B cell (primary cell): ENCODE measurements around the gene RNF148. TPM values are rescaled to one million over a fixed set of nuclear protein-coding genes. Genes with fewer than 3 reads are reported as not detected.

Source experiments
- ATAC-seq: fragments of 200-7000 bp; cut with Tn5 transposase; one replicate; pipeline ENCODE4 v1.10.0; 2021; ENCODE audit warnings: low read depth, mild to moderate bottlenecking, moderate number of reproducible peaks, moderate library complexity
- CTCF ChIA-PET: fragments of 350-600 bp; sonication (Branson Sonifier 250); formaldehyde crosslinking; loops from one replicate; lab custom pipeline; 2021; ENCODE audit warnings: antibody characterized with exemption, inconsistent platforms; lab: Charles Lee
- POLR2A ChIA-PET: fragments of 350-600 bp; sonication (Branson Sonifier 250); formaldehyde crosslinking; loops from one replicate; lab custom pipeline; 2021; ENCODE audit warnings: antibody characterized with exemption; lab: Charles Lee
- DNase-seq: peaks from one replicate; pipeline ENCODE4 v3.0.0; 2013
- H2AFZ ChIP-seq: 2 replicates; pipeline ENCODE4 v1.6.1; 2012; ENCODE audit warnings: mild to moderate bottlenecking, low read depth, low read length; ENCODE audit not compliant: insufficient read depth, poor library complexity, severe bottlenecking
- H3K27ac ChIP-seq, 2 donors: 1 replicate in 1 of 2; 2 replicates in 1 of 2; pipeline ENCODE4 v1.5.1; 2012 to 2013; ENCODE audit warnings: low read length in 2 of 2, mild to moderate bottlenecking in 2 of 2, moderate library complexity in 1 of 2
- H3K27me3 ChIP-seq, 4 experiments: fragments of 200-600 bp in 1 of 4; sonication (generic) in 1 of 4; replicated peaks in 1 of 4; 1 replicate in 2 of 4; 2 replicates in 2 of 4; pipeline versions ENCODE4 v1.6.1 to v1.7.0; 2013 to 2016; ENCODE audit warnings: low read length in 3 of 4, mild to moderate bottlenecking in 2 of 4, mixed read lengths in 1 of 4, moderate library complexity in 1 of 4; ENCODE audit not compliant: insufficient read depth in 4 of 4, control insufficient read depth in 3 of 4; ENCODE audit errors: control extremely low read depth in 1 of 4
- H3K36me3 ChIP-seq, 2 experiments: replicated peaks in 1 of 2; 1 replicate in 1 of 2; 2 replicates in 1 of 2; pipeline versions ENCODE4 v1.6.1 to v1.7.1; 2013; ENCODE audit warnings: low read length in 1 of 2; ENCODE audit not compliant: insufficient read depth in 2 of 2, control insufficient read depth in 1 of 2; ENCODE audit errors: control extremely low read depth in 1 of 2, extremely low read depth in 1 of 2
- H3K4me1 ChIP-seq, 2 donors: fragments of 200-600 bp in 1 of 2; sonication (generic) in 1 of 2; 1 replicate in 1 of 2; 2 replicates in 1 of 2; pipeline versions ENCODE4 v1.5.1 to v1.6.1; 2013 to 2017; ENCODE audit warnings: low read length in 2 of 2; ENCODE audit not compliant: control insufficient read depth in 2 of 2, insufficient read depth in 2 of 2
- H3K4me2 ChIP-seq: replicated peaks from 2 replicates; pipeline ENCODE3; 2012; ENCODE audit warnings: mild to moderate bottlenecking, low read depth, low read length; ENCODE audit not compliant: poor library complexity, severe bottlenecking
- H3K4me3 ChIP-seq, 5 experiments: fragments of 200-600 bp in 1 of 5; sonication (generic) in 1 of 5; 1 replicate in 3 of 5; 2 replicates in 2 of 5; pipeline versions ENCODE4 v1.5.1 to v1.7.0; 2011 to 2016; ENCODE audit warnings: low read length in 4 of 5, mild to moderate bottlenecking in 4 of 5, low read depth in 2 of 5, control low read depth in 1 of 5, moderate library complexity in 1 of 5; ENCODE audit not compliant: insufficient read depth in 1 of 5; ENCODE audit errors: control extremely low read depth in 1 of 5, extremely low read depth in 1 of 5
- H3K79me2 ChIP-seq: fragments of 200-600 bp; sonication (generic); one replicate; pipeline ENCODE4 v1.6.0; 2016; ENCODE audit warnings: low read length; ENCODE audit not compliant: control insufficient read depth, insufficient read depth
- H3K9ac ChIP-seq: fragments of 200-600 bp; sonication (generic); 2 replicates; pipeline ENCODE4 v1.6.1; 2017; ENCODE audit warnings: mild to moderate bottlenecking, low read length, moderate library complexity
- H3K9me3 ChIP-seq, 3 donors: one replicate each; pipeline versions ENCODE4 v1.6.1 to v1.7.1; 2013; ENCODE audit warnings: low read length in 2 of 3; ENCODE audit not compliant: control insufficient read depth in 2 of 3, insufficient read depth in 1 of 3; ENCODE audit errors: control extremely low read depth in 1 of 3
- H4K20me1 ChIP-seq: 2 replicates; pipeline ENCODE4 v1.6.0; 2012; ENCODE audit warnings: mild to moderate bottlenecking, low read length; ENCODE audit not compliant: insufficient read depth, control insufficient read depth, poor library complexity, severe bottlenecking
- H3K27ac Mint-ChIP-seq: one replicate; pipeline ENCODE4 v1.8.0; 2021; ENCODE audit warnings: mixed read lengths
- H3K27me3 Mint-ChIP-seq: one replicate; pipeline ENCODE4 v1.8.0; 2021; ENCODE audit warnings: mixed read lengths
- H3K4me1 Mint-ChIP-seq: one replicate; pipeline ENCODE4 v1.8.0; 2021; ENCODE audit warnings: mixed read lengths
- H3K4me3 Mint-ChIP-seq: one replicate; pipeline ENCODE4 v1.8.0; 2021; ENCODE audit warnings: mixed read lengths
- H3K9me3 Mint-ChIP-seq: one replicate; pipeline ENCODE4 v1.8.0; 2022; ENCODE audit warnings: mixed read lengths; ENCODE audit not compliant: insufficient read depth
- CTCF ChIP-seq: fragments of 200-600 bp; IDR thresholded peaks from one replicate; pipeline ENCODE4 v1.8.0; 2022; ENCODE audit warnings: antibody characterized with exemption, mild to moderate bottlenecking
- EZH2 ChIP-seq: IDR thresholded peaks from 2 replicates; pipeline ENCODE4 v1.6.1; 2012; ENCODE audit warnings: borderline replicate concordance, low read depth, mild to moderate bottlenecking, moderate library complexity, low read length; ENCODE audit not compliant: insufficient read depth, poor library complexity, severe bottlenecking
- WGBS: methylation state at CpG from one replicate; pipeline ENCODE4 v1.1.5; 2013; ENCODE audit warnings: missing lambda C conversion rate; ENCODE audit not compliant: insufficient coverage; 5-methylcytosine and 5-hydroxymethylcytosine counted together
- intact Hi-C: fragments of 100-400 bp; cut with micrococcal nuclease; formaldehyde crosslinking; loops from one replicate; pipeline ENCODE4 v1.10.0; 2022
- polyA plus RNA-seq: library from polyadenylated mRNA; depleted of rRNA; stranded (reverse); fragments of >200 nt; gene quantifications from 2 replicates; pipeline ENCODE4 v1.2.3, GENCODE V29; 2012
- total RNA-seq, 2 donors: library from RNA; stranded (reverse); fragments of 120-200 nt in 1 of 2; gene quantifications; 1 replicate in 1 of 2; 2 replicates in 1 of 2; pipeline versions ENCODE4 v1.2.3 to v1.2.4, GENCODE V29; 2013 to 2022

Gene RNF148
- total and polyA plus RNA-seq, 2 donors (not counting 1 experiment from before 2014, with no cell fraction given): not detected

- Histone ChIP-seq H2AFZ (no peak overlapping the region), H3K27me3 (no peaks in the 10 kb centered on the region), H3K36me3 (no peaks in the 10 kb centered on the region), H3K4me3 (no peak overlapping the region), H4K20me1 (no peaks in the 10 kb centered on the region), H3K27ac (no peak overlapping the region), H3K4me2 (no peak overlapping the region), H3K79me2 (no peaks in the 10 kb centered on the region), H3K9ac (no peak overlapping the region), H3K4me1 (no peaks in the 10 kb centered on the region), H3K9me3 (peaks cover 0 to 14% (median 0%) of the 10 kb centered on the region in 3 donors)
- no peak overlapping the region for H3K27ac Mint-ChIP-seq
- 75% methylated on average over 1 of the region's 1 CpG for WGBS
- TF ChIP-seq CTCF (no peak), EZH2 (no peak)
- intact Hi-C loops: no loop called here
- ChIA-PET POLR2A (no interaction called here), CTCF (no interaction called here)
- ATAC-seq (no peak), DNase-seq (no peak)
- H3K27me3 Mint-ChIP-seq: no peaks in the 10 kb centered on the region
- no peaks in the 10 kb centered on the region for H3K4me1 Mint-ChIP-seq
- no peak overlapping the region for H3K4me3 Mint-ChIP-seq
- peaks cover 4% of the 10 kb centered on the region for H3K9me3 Mint-ChIP-seq
These were observed 6.9 kb downstream of the RNF148 start for GRCh38 chr7:122695816-122696215.

GRCh38 chr7:122694697-122695096 lies 8.0 kb downstream of the RNF148 start:
- no peak for ATAC-seq
- ChIA-PET POLR2A (no interaction called here), CTCF (no interaction called here)
- Histone ChIP-seq H3K4me2 (no peak overlapping the region), H3K27me3 (no peaks in the 10 kb centered on the region), H3K27ac (no peak overlapping the region), H3K9ac (no peak overlapping the region), H2AFZ (no peak overlapping the region), H3K79me2 (no peaks in the 10 kb centered on the region), H3K36me3 (no peaks in the 10 kb centered on the region), H3K9me3 (peaks cover 0 to 14% (median 0%) of the 10 kb centered on the region in 3 donors), H3K4me3 (no peak overlapping the region), H3K4me1 (no peaks in the 10 kb centered on the region), H4K20me1 (no peaks in the 10 kb centered on the region)
- no peak overlapping the region for H3K4me3 Mint-ChIP-seq
- no peak overlapping the region for H3K27ac Mint-ChIP-seq
- intact Hi-C loops: no loop called here
- no peak for DNase-seq
- no peak for TF ChIP-seq EZH2
- TF ChIP-seq CTCF: no peak
- H3K27me3 Mint-ChIP-seq: no peaks in the 10 kb centered on the region
- no peaks in the 10 kb centered on the region for H3K4me1 Mint-ChIP-seq
- WGBS: no CpG with 5 or more reads among the region's 2 CpGs
- peaks cover 4% of the 10 kb centered on the region for H3K9me3 Mint-ChIP-seq
